ENCODE data around the gene ADAM22.

The ADAM22 gene

DNA sequence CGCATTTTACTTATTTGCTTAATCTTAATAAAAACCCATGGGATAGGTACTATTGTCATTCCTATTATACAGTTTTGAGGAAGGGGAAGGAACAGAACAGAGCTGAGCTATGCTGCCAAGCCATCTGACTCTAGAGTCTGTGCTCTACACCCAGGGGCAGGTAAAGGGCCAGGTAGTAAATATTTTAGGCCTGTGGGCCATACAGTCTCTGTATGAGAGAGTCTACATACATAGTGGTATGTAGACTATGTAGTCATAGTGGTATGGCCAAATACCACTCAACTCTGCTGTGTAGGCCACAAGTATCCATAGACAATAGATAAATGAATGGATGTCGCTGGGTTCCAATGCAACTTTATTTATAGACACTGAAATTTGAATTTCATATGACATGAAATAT is 289.2 kb downstream of the ADAM22 start:
- no peak for DNase-seq

DNA sequence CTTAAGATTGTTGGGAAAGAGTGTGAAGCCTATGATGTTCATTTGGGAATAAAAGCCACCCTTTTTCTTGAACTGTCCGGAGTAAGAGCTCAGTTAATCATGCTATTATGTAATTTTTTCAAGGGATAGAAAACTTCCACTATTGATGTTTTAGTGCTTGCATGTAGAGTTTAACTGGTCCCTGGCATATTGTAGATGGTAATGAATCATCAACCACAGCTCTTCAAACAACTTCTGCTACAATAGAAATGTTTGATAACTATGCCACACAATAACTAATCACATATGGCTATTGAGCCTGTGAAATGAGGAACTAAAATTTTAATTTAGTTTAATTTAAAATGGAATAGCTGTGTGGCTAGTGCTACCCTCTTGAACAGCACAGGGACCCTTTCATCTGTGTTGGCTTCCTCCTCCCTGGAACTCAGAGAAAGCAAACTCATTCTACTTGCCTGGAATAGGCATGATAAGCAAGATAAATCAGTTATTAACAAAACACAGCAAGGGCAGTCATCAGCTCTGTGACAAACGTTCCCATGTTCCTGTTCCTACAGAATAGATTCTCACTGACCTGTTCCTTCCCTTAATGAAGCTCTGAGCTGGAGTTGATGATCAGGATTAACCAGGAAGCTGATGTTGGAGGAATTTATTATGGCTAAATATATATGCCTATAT is 290.7 kb downstream of the ADAM22 start:
- no peak for DNase-seq

DNA sequence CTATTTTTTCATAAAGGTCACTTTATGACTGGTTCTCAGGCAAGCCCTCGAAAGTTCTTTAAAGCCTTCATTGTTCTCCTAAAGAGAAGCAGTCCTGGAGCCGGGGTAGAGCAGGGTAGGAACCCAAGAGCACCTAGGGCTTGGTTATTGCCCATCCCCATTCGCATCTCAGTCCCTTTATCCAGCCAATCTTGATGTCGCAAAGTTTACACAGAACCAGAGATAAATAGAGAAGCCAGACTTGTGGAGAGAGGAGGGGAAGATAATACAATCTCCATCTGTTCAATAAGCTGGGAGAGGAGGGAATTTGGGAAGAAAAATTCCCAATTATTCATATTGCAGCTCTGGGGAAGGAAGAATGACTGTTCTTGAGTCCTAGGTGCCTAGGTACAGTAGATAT is 292.1 kb downstream of the ADAM22 start:
- DNase-seq: no peak

DNA sequence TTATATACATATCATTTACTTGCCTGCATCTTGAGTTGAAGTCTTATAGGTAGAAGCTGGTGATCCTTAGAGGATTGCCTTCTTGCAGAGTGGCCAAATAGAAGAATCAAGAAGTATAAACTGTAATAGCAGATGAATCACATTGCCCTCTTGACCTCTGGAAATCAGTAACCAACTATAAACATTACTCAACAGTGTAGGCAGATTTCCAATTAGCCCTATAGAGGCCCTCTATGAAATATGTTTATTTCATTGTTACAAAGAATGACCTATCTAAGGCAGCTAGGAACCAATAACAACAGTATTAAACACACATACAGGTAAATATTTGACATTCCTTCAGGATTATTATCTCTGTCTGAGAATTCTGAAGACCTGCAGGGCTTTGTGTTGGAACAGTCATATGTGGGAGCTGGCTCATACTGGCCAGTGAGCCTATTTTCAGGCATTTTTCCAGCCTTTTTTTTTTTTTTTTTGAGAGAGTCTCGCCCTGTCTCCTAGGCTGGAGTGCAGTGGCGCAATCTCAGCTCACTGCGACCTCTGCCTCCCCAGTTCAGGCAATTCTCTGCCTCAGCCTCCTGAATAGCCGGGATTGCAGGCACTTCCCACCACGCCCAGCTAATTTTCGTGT is 292.9 kb downstream of the ADAM22 start:
- no peak for DNase-seq

DNA sequence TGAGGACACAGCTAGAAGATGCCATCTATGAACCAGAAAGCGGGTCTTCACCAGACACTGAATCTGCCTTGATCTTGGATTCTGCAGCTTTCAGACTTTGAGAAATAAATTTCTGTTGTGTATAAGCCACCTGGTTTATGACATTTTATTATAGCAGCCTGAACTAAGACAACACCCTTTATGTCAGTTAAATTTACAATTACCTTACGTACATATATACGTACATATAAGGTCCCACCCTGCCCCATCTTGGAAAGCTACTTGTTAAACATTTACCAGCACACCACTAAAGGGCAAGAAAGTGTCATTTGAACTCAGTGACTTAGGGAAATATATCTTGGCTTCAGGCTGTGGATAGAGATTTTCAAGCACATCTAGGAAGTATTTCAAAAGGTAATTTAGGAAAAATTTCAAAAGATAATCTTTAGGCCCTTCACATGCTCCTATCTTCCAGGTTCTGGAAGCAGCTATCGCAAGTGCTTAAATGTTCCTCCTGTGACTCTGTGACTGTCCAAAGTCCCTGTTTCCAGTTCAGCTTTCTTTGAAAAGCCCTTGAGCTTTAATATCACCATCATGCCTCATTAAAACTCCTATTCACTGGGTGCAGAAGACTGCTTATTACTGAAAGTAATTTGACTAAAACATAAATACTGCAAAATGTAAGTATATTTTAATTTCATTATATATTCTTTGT is 295.4 kb downstream of the ADAM22 start:
- DNase-seq: no peak

DNA sequence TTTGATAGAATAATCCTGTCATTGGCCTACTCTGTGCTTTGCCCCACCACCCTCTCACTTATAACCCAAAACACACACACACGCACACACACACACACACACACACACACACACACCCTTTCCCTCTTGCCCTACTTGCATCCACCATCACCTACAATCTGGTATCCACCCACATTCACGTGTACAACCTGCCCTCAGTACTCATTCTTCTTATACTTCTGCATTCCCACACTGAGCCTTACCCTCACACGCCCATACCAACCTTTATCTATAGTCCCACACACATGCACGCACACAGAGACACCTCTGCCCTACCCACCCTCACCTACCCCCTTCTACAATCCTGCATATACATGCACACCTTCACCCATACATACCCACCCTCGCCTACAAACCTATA is 296.6 kb downstream of the ADAM22 start:
- DNase-seq: no peak

DNA sequence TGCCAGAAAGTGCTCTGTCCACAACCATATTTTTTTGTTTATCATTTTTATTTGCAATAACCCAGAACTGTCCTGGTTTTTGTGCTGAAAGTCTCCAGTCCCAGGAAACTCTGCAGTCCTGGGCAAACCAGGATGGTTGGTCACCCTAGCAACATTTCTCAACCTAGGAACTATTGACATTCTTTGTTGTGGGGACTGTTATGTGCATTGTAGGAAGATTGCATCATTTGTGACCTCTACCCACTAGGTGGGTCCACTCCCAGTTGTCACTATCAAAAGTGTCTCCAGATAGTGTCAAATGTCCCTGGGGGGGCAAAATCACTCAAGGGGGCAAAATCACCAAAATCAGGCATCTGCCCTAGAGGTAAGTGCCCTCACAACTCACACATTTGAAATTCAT is 299.8 kb downstream of the ADAM22 start:
- DNase-seq: no peak

DNA sequence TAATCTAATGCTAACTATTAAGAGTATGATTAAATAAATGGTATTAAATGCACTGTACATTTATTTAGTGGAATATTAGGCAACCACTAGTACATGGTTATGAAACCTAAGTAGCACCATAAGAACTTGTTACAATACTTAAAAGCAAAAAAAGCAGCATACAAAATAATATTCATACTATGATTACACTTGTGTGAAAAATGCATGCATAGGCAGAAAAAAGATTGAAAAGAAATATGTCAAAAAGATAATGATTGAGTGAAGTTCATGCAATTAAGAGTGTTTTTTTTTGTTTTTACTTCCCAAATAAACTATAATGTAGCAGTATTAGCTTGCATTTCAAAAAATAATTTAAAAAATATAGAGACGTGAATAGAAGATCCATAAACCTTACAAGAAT is 305.8 kb downstream of the ADAM22 start:
- no peak for DNase-seq

DNA sequence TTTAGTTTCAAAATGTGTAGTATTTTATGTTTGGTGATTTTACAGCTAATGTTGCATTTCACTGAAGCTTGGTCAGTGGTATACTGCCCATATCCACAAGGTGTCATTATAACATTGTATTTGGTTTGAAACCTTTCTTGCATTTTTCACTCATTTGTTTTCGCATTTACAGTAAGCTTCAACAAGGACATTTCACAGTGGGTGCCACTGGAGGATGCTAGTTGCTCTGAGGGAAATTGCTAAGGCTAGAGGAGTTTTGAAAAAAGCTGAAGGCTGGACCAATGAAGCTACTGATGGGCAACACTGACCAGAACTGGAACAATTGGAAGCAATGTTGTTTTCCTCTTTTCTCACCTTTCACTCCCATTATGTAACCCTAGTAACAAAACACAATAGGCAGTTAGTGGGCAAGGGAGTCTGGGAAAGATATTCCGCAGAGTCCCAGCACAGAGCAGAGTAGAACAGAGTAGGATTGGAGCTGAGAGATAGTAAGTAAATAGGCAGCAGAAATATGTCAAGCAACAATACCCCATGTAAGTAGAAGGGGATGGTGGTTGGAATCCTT is 309.4 kb downstream of the ADAM22 start:
- DNase-seq: no peak

DNA sequence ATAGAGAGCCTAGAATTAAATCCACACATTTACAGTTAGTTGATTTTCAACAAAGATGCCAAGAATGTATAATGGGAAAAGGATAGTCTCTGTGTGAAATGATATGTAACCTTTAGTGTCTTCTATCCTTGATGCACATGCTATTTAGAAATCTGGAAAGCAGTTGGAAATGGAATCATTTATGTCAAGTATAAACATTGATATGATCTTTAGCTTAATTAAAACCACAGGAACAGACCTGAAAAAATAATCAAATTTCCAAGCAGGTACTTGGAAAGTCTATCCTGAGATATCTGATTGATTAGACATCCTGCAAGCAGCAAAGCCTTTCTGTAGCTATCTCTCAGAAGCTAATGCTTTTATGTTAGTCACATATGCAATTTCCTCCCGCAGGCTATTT is 310.2 kb downstream of the ADAM22 start:
- no peak for DNase-seq
